Right atrium auricular region (tissue), 2 donors: ENCODE data around the gene DERL3. TPM values are rescaled to one million over a fixed set of nuclear protein-coding genes. Genes with fewer than 3 reads are reported as not detected.
A peak's percentile ranks its signal among the peaks of the same experiment; 100 is the strongest.

Source experiments
- DNase-seq: peaks from one replicate; pipeline ENCODE4 v3.0.0-alpha.2; 2019; ENCODE audit warnings: low spot score
- H3K27ac ChIP-seq, 2 donors: fragments of 200-600 bp; sonication (generic); 1 replicate in 1 of 2; 2 replicates in 1 of 2; pipeline ENCODE4 v1.5.1; 2016 to 2019
- H3K27me3 ChIP-seq, 2 donors: fragments of 200-600 bp; sonication (generic); one replicate each; pipeline versions ENCODE4 v1.5.1 to v1.6.0; 2017 to 2019
- H3K36me3 ChIP-seq: fragments of 200-600 bp; sonication (generic); one replicate; pipeline ENCODE4 v1.5.1; 2016
- H3K4me1 ChIP-seq, 2 donors: fragments of 200-600 bp; sonication (generic); one replicate each; pipeline versions ENCODE4 v1.5.1 to v1.6.0; 2017 to 2019
- H3K4me3 ChIP-seq, 2 donors: fragments of 200-600 bp; sonication (generic); 1 replicate in 1 of 2; 2 replicates in 1 of 2; pipeline ENCODE4 v1.5.1; 2017 to 2019; ENCODE audit warnings: mild to moderate bottlenecking in 1 of 2, moderate library complexity in 1 of 2
- H3K9me3 ChIP-seq, 2 donors: fragments of 200-600 bp; sonication (generic); one replicate each; pipeline ENCODE4 v1.5.1; 2019
- total RNA-seq, 2 donors: library from RNA; depleted of rRNA; stranded (reverse); fragments of >200 nt; gene quantifications; one replicate each; pipeline ENCODE4 v1.1.0, GENCODE V29; 2016
- TF ChIP-seq, protein P1 (sequence below), 2 donors: fragments of 200-600 bp; sonication (generic); IDR thresholded peaks; one replicate each; pipeline ENCODE4 v1.5.1; 2019; ENCODE audit warnings: antibody characterized with exemption in 2 of 2

Gene DERL3
- total RNA-seq, 2 donors from 2014 or later = 4.0 to 10.6 TPM

DNA sequence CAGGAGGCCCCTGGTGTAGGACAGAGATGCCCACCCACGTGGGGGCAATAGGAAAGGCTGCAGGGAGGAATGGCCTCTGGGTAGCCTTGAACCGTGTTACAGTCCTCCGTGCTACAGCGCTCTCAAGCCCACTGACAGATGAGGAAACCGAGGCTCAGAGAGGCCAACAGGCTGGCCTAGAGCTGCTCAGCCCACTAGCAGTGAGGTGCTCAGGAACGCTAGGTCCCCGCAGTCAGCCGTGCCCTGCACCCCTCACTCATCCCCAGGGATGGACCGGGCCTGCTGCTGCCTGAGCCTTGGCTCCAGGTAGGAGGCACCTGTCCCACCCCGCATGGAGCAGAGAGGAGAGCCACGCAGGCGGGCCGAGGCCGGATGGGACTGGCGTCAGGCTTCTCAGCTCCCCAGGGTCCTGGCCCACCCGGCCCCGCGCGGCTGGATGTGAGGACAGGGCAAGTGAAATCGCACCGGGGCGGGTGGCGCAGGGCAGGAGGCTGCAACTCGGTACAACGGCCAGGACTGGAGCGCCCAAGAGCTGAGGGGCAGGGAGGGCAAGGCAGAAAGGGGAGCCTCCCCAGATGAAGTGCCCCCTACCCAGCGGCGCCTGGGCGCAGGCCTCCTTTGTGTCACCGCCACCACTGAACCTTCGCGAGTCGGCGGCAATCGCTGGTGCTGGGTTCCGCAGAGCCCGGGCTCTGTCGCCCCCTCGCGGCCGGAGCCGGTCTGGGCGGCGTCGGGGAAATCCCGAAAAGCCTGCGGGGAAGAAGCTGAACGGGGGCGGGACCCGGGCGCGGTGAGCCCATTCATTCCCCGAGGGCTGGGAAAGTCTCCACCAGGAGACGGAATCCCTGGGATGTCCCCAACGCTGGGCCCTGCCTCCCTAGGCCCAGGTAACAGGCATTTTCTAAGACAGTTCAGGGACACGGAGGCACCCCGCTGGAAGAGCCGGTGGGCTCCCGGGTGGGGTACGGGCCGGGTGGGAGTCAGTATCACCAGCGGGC is 10.5 kb upstream of the DERL3 start:
- H3K4me3 ChIP-seq = peak overlapping the region in 1 of 2 donors; percentile 12
- H3K27ac ChIP-seq = peak overlapping the region in 1 of 2 donors; percentile 16
- H3K9me3 ChIP-seq = no peaks in the 10 kb centered on the region

DNA sequence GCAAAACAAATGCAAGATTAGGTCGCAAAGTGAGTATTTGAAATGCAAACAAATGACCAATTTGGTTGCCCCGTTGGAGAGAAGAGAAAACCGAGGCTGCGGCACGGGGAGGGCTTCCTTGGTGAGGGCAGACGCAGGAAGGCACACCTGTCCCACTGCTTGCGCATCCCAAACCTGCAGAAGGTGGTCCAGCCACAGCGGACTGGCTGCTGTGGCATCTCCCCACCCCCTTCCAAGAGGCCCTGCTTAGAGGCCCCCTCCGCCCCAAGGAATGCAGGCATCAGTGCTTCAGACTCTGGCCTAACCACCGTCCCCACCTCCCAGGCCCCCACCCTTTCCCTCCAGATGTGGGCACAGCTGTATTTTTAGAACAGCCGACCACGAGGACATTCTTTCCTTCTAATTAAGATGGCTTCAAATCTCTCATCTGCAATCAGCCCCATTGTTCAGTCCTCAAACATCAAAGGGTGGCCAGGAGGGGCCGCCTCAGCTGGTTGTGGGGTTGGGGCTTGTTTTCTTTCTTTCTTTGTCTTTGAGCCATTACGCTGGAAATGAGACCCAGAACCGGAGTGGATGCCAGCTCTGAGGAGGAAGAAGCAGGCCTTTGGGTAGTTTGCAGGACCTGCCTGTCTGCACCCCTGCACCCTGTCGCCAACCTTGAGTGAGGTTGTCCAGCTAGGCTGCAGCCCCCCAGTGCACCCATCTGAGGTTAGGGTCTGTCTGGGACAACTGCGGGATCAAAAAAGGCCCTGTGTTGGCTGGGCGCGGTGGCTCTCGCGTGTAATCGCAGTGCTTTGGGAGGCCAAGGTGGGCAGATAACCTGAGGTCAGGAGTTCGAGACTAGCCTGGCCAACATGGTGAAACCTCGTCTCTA is 9.4 kb upstream of the DERL3 start:
- Histone ChIP-seq H3K36me3 (no peaks in the 10 kb centered on the region), H3K9me3 (no peaks in the 10 kb centered on the region), H3K4me1 (peaks cover 0 to 46% of the 10 kb centered on the region in 2 donors), H3K4me3 (no peak overlapping the region), H3K27ac (no peak overlapping the region), H3K27me3 (no peaks in the 10 kb centered on the region)
- TF ChIP-seq, protein P1, sequence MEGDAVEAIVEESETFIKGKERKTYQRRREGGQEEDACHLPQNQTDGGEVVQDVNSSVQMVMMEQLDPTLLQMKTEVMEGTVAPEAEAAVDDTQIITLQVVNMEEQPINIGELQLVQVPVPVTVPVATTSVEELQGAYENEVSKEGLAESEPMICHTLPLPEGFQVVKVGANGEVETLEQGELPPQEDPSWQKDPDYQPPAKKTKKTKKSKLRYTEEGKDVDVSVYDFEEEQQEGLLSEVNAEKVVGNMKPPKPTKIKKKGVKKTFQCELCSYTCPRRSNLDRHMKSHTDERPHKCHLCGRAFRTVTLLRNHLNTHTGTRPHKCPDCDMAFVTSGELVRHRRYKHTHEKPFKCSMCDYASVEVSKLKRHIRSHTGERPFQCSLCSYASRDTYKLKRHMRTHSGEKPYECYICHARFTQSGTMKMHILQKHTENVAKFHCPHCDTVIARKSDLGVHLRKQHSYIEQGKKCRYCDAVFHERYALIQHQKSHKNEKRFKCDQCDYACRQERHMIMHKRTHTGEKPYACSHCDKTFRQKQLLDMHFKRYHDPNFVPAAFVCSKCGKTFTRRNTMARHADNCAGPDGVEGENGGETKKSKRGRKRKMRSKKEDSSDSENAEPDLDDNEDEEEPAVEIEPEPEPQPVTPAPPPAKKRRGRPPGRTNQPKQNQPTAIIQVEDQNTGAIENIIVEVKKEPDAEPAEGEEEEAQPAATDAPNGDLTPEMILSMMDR (IDR thresholded peaks at IDR 0.05) = no peak
- DNase-seq = no peak

More for the DNA sequence above, 10.5 kb upstream of the DERL3 start:
- Histone ChIP-seq H3K4me1 (peaks cover 0 to 43% of the 10 kb centered on the region in 2 donors), H3K27me3 (no peaks in the 10 kb centered on the region), H3K36me3 (no peaks in the 10 kb centered on the region)
- TF ChIP-seq, protein P1 (IDR thresholded peaks at IDR 0.05) = peak in 1 of 2 donors; percentile 99
- DNase-seq = peak; percentile 79

DNA sequence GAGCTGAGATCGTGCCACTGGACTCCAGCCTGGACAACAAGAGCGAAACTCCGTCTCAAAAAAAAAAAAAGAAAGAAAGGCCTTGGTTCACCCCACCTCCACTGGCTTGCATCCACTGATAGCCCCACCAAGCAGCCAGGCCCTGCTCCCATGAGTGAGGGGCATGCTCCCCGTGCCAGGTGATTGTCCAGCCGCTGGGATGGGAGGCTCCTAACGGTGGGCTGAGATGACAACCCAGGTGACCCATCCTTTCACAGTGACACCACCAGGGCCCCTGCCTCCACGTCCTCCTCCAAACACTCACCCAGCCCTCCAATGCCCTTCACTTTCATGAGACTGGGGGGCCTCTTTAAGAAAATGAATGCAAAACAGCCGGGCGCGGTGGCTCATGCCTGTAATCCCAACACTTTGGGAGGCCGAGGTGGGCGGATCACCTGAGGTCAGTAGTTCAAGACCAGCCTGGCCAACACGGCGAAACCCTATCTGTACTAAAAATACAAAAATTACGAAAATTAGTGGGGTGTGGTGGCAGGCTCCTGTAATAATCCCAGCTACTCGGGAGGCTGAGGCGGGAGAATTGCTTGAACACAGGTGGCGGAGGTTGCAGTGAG is 8.6 kb upstream of the DERL3 start:
- Histone ChIP-seq H3K27ac (peak overlapping the region; percentile 62 to 73), H3K4me1 (peaks cover 0 to 46% of the 10 kb centered on the region in 2 donors)

DNA sequence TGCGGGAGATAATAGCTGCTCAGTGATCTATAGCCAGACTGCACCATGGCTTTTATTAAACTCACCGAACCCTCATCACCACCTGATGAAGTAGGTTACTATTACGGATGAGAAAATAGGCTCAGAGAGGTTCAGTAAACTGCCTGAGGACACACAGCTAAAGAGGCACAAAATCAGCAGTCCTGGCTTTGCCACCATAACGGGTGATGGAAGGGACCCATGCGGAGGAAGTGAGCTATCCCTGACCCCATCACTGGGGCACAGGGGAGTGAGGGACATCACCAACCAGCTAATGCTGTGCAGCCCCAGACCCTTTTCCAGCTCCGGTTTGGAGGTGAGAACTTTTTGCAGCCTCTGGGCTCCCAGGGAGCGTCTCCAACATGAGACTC is 7.3 kb upstream of the DERL3 start:
- no peaks in the 10 kb centered on the region for H3K27me3 ChIP-seq
- TF ChIP-seq, protein P1 (IDR thresholded peaks at IDR 0.05) = no peak
- H3K9me3 ChIP-seq = no peaks in the 10 kb centered on the region
- H3K36me3 ChIP-seq = no peaks in the 10 kb centered on the region
- peaks cover 0 to 46% of the 10 kb centered on the region in 2 donors for H3K4me1 ChIP-seq
- H3K27ac ChIP-seq = peak overlapping the region; percentile 62 to 73
- H3K4me3 ChIP-seq = no peak overlapping the region
- DNase-seq = no peak

More for the DNA sequence above, 8.6 kb upstream of the DERL3 start:
- Histone ChIP-seq H3K27me3 (no peaks in the 10 kb centered on the region), H3K4me3 (no peak overlapping the region), H3K9me3 (no peaks in the 10 kb centered on the region), H3K36me3 (no peaks in the 10 kb centered on the region)
- TF ChIP-seq, protein P1 (IDR thresholded peaks at IDR 0.05) = no peak
- no peak for DNase-seq

DNA sequence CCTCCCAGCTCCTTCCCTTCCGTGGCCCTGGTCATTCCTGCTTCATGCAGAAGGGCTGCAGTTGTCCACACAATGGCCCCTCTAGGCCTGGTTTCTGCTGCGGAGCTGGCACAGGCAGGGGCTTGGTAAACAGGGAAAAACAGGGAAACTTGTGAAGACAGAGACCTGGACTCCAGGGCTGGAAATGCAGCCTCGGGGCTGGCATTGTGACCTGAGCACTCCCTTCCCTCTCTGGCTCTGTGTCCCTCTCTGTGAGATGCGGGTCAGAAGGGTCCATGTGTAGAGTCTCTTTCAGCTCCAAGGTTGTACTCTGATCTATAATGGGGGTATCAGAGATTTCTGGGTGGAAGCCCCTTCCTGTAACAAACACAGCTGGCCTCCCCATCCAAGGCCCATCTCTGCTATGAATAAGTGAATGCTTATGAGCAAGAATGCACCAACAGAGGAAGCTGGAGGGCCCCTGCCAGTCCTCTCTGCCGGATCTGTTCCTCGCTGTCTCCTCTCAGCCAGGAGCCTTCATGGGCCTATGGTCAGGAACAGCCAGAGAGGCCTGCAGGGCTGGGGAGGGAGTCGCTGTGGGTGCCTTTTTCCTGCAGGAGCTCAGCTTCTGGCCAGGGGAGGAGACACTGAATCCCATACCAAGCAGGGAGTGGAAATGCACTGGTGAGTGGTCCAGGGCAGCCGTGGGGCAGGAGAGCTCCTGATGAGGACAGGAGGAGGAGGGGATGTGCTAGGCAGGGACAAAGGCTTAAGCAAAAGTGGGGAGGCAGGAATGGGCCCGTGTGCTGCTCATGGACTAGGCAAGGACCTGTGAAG is 6.7 kb upstream of the DERL3 start:
- Histone ChIP-seq H3K36me3 (no peaks in the 10 kb centered on the region), H3K27ac (peak overlapping the region; percentile 62 to 73), H3K27me3 (no peaks in the 10 kb centered on the region), H3K9me3 (no peaks in the 10 kb centered on the region), H3K4me3 (no peak overlapping the region), H3K4me1 (peaks cover 0 to 46% of the 10 kb centered on the region in 2 donors)
- TF ChIP-seq, protein P1 (IDR thresholded peaks at IDR 0.05) = no peak
- no peak for DNase-seq
